Chondrocyte (in vitro differentiated cells): ENCODE data around the gene IDH3B. TPM values are rescaled to one million over a fixed set of nuclear protein-coding genes. Genes with fewer than 3 reads are reported as not detected.
A peak's percentile ranks its signal among the peaks of the same experiment; 100 is the strongest.

Experiments used
- DNase-seq: peaks from one replicate; pipeline ENCODE4 v3.0.0; 2021; ENCODE audit warnings: mixed read lengths, low spot score
- H3K27ac Mint-ChIP-seq: one replicate; pipeline ENCODE4 v1.8.0; 2021; ENCODE audit warnings: mild to moderate bottlenecking, moderate library complexity, mixed read lengths; ENCODE audit not compliant: unreplicated experiment
- H3K27me3 Mint-ChIP-seq: 2 replicates; pipeline ENCODE4 v1.8.0; 2021; ENCODE audit warnings: low read depth, mixed read lengths
- H3K36me3 Mint-ChIP-seq: 2 replicates; pipeline ENCODE4 v1.8.0; 2021; ENCODE audit warnings: low read depth, mixed read lengths
- H3K4me1 Mint-ChIP-seq: 2 replicates; pipeline ENCODE4 v1.8.0; 2021; ENCODE audit warnings: low read depth, mild to moderate bottlenecking, mixed read lengths
- H3K4me3 Mint-ChIP-seq: one replicate; pipeline ENCODE4 v1.8.0; 2021; ENCODE audit warnings: mild to moderate bottlenecking, moderate library complexity, mixed read lengths; ENCODE audit not compliant: unreplicated experiment
- H3K9me3 Mint-ChIP-seq: 2 replicates; pipeline ENCODE4 v1.8.0; 2021; ENCODE audit warnings: low read depth, mixed read lengths
- total RNA-seq: library from RNA; stranded (reverse); gene quantifications from 3 replicates; pipeline ENCODE4 v1.2.1, GENCODE V29; 2021
- TF ChIP-seq, protein P1 (sequence below): fragments of 200-600 bp; sonication (generic); IDR thresholded peaks from 2 replicates; pipeline ENCODE4 v1.5.0; 2021; ENCODE audit warnings: antibody characterized with exemption, mild to moderate bottlenecking, moderate library complexity

IDH3B gene
- total RNA-seq, 1 donor from 2014 or later: 57.1 TPM

DNA sequence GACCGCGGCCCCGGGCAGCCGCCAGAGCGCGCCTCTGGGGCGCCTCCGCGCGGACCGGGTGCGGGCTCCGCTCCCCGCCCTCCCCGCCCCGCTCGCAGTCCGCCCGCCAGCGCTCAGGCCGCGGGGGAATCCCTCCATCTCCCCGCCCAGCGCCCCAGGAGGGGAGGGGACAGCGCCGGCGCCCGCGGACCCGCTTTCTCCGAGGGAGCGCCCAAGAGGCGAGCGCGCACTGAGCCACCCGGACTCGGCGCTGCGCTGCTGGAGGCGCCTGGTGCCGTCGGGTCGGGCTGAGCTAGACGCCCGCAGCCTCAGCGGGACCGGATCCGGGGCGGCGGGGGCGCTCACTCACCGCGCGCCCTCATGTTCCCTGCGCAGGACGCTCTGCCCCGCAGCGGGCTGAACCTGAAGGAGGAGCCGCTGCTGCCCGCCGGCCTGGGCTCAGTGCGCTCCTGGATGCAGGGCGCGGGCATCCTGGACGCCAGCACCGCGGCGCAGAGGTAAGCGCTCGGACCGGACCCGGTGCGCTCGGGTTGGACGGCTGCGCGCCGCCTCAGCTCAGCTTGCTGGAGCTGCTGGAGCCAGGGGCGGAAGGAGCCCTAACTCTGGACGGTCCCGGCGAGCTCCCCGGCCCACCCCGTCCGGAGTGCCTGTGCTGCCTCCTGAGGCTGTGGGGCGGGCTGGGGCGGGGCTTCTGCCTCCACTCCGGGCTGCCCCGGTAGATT, 29.4 kb upstream of the IDH3B start:
- no peaks in the 10 kb centered on the region for H3K9me3 Mint-ChIP-seq
- TF ChIP-seq, protein P1, sequence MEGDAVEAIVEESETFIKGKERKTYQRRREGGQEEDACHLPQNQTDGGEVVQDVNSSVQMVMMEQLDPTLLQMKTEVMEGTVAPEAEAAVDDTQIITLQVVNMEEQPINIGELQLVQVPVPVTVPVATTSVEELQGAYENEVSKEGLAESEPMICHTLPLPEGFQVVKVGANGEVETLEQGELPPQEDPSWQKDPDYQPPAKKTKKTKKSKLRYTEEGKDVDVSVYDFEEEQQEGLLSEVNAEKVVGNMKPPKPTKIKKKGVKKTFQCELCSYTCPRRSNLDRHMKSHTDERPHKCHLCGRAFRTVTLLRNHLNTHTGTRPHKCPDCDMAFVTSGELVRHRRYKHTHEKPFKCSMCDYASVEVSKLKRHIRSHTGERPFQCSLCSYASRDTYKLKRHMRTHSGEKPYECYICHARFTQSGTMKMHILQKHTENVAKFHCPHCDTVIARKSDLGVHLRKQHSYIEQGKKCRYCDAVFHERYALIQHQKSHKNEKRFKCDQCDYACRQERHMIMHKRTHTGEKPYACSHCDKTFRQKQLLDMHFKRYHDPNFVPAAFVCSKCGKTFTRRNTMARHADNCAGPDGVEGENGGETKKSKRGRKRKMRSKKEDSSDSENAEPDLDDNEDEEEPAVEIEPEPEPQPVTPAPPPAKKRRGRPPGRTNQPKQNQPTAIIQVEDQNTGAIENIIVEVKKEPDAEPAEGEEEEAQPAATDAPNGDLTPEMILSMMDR: no peak
- DNase-seq: peak; percentile 77
- H3K4me1 Mint-ChIP-seq: peaks cover 9% of the 10 kb centered on the region
- no peaks in the 10 kb centered on the region for H3K36me3 Mint-ChIP-seq
- H3K27ac Mint-ChIP-seq: no peak overlapping the region
- no peak overlapping the region for H3K4me3 Mint-ChIP-seq
- H3K27me3 Mint-ChIP-seq: peaks cover 27% of the 10 kb centered on the region

DNA sequence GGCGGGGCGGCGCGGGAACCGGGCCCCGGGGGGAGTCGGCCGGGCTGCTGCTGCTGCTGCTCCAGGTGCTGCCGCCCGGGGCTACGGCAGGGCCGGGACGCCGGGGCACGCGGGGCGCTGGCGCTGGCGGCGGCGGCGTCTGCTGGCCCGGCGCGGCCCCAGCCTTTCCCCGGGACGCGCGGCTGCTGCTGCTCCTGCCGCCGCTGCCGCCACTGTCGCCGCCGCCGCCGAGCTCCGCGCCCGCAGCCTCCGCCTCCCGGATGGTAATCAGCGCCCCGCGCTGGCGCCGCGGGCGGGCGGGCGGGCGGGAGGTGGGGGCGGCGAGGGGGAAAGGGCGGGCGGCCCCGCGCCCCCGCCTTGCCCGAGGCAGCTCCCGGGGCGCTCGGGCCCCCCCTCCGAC, 28.9 kb upstream of the IDH3B start:
- Mint-ChIP-seq H3K27ac (no peak overlapping the region), H3K27me3 (peaks cover 26% of the 10 kb centered on the region), H3K4me1 (peaks cover 9% of the 10 kb centered on the region), H3K36me3 (no peaks in the 10 kb centered on the region), H3K9me3 (no peaks in the 10 kb centered on the region), H3K4me3 (no peak overlapping the region)
- TF ChIP-seq, protein P1: no peak
- no peak for DNase-seq

DNA sequence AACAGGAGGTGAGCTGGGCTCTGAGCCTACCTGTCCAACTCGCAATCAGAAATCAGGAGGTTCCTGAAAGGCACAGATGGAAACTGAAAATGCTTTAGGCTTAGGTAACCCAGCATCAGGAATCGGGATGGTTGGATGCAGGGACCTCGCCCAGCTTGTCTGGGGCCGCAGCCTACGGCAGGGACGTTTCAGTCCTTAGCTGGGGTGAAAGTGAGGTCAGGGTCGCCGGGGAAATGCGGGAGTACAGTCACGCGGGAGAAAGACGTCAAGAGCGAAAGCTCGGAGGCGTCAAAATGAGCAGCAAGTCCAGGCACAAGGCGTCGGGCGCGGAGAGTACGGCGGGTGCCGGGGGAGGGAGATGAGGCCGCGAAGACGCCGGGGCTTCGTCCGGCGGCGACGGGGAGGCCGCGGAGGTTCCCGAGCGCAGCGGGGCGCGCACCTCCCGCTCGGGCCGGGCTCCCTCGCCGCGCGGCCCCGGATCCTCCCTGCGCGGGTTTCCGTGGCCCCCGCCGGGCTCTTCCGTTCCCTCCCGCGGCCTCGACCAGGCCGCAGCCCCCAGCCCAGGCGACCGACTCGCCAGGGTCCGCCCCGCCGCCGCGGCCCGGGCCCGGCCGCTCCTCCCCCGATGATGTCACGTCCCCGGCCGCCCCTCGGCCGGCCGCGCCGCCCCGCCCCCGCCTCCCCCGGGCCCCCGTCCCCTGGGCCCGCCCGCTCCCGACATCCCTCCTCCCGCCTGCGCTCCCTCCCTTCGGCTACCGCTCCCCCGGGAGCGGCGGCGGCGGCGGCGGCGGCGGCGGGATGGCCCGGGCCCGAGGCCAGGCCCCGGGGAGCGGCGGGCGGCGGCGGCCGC, 28.2 kb upstream of the IDH3B start, which contains the start of gene EBF4:
Gene EBF4 (plus strand): TSS at position 745 of the 850 bp plus-strand sequence. CDS start 866 bp downstream, outside the sequence.
- Mint-ChIP-seq H3K4me3 (peak within 1 kb of the TSS; percentile 74), H3K36me3 (no peaks in the 10 kb centered on the region), H3K27ac (no peak within 1 kb of the TSS), H3K4me1 (peaks cover 9% of the 10 kb centered on the region), H3K9me3 (no peaks in the 10 kb centered on the region), H3K27me3 (peaks cover 32% of the 10 kb centered on the region)
- peak; percentile 55 for DNase-seq
- TF ChIP-seq, protein P1: no peak

DNA sequence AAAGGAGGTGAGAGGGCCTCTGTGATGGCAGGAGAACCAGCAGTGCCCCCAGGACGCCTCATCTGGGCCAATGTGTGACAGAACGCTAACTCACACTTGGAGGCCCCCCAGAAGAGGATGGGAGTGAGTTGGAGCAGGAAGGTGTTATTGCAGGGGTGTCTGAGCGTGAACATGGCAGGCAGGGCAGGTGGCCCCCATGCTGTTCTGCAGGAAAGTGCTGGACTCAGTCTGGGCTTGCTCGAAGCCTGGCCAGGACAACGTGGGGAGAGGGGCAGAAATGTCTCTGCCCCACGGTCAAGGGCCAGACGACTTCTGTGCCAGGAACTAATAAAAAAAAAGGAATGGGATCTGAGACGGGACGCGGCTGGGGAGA, 27.6 kb upstream of the IDH3B start:
- Mint-ChIP-seq H3K4me3 (peak overlapping the region; percentile 74), H3K27ac (no peak overlapping the region), H3K4me1 (peaks cover 9% of the 10 kb centered on the region), H3K36me3 (no peaks in the 10 kb centered on the region), H3K27me3 (peaks cover 33% of the 10 kb centered on the region), H3K9me3 (no peaks in the 10 kb centered on the region)
- peak; percentile 41 for DNase-seq
- TF ChIP-seq, protein P1: no peak

DNA sequence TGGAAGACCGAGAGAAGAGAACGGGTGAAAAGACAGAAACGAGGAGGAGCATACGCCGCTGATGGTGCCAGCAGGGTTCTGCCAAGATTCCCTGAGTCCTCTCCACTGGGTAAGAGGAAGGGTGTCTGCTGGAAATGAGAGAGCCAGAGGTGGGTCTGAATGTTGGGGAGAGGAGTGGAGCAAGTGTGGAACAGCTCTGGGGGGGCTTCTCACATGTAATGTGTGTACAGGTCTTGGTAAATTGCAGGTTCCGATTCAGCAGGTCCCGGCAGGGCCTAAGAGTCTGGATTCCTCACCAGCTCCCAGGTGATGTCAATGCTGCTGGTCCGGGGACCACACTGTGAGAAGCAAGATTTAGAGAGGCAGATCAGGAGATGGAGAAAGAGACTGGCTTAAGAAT, 27.1 kb upstream of the IDH3B start:
- peaks cover 9% of the 10 kb centered on the region for H3K4me1 Mint-ChIP-seq
- H3K27me3 Mint-ChIP-seq: peaks cover 37% of the 10 kb centered on the region
- TF ChIP-seq, protein P1: no peak
- peak; percentile 28 for DNase-seq
- no peak overlapping the region for H3K27ac Mint-ChIP-seq
- H3K9me3 Mint-ChIP-seq: no peaks in the 10 kb centered on the region
- peak overlapping the region; percentile 74 for H3K4me3 Mint-ChIP-seq
- no peaks in the 10 kb centered on the region for H3K36me3 Mint-ChIP-seq
